Occipital lobe (tissue), 2 donors: ENCODE measurements around the gene TP73. TPM values are rescaled to one million over a fixed set of nuclear protein-coding genes. Genes with fewer than 3 reads are reported as not detected.

ENCODE experiments used
- DNase-seq: peaks from one replicate; lab custom pipeline; 2025; lab: John Stamatoyannopoulos, UW
- total RNA-seq: library from RNA; depleted of rRNA; stranded (reverse); fragments of >200 nt; gene quantifications from one replicate; pipeline ENCODE4 v1.2.3, GENCODE V29; 2014

TP73 gene
- total RNA-seq, 1 donor from 2014 or later = 0.16 TPM

DNA sequence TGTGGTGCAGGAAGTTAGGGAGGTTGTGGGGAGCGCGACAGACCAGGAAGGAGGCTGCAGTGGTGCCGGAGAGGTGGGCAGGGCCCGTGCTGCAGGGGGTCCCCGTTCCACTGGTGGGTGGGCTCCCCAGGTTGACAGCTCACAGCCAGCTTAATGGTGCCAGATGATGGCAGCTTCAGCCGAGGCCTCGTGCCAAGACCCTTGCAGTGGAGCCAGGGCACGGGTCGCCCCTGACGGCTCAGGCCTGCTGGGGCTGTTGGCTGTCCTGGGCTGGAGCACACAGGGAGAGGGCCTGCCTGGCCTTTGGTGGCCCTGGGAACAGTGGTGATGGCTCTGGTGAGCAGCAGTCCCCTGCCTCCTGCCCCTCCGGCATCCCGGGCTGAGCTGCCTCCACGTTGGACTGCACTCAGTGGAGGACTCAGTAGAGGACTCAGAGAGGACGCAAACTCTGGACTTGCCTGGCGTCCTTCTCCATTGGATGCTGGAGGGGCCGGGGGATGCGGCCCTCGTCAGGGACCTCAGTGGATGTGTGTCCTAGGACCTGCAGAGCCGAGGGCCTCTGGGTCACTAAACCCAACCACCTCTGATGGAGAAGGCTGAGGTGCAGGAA lies 53.1 kb downstream of the TP73 start:
- no peak for DNase-seq

DNA sequence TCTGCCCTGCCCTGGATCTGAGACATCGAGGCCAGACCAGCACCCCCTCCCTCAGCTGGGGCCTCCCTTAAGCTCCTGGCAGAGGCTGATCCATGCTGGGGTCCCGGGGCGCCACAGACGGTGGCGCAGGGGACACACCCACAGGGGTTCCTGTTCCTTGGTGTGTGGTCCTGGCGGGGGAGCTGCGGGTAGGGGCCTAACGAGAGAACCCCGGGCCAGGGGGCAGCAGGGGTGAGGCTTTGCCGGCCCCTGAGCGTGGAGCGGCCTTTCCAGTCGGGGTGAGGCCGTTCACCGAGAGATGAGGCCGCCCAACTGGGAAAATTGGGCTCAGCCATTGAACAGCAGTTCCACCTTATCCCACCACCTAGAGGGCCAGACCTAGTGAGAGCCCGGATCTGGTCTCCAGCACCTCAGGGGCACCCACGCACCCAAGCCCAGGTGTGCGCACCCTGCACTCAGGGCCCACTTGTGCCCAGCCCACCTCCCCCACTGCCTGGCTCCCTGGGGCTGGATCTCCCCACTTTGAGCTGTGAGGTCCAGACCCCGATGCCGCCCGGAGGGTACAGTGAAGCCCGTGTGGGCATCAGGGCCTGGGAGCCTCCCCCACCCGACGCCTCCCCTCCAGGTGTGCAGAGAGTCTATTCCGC lies 54.5 kb downstream of the TP73 start:
- DNase-seq = no peak

DNA sequence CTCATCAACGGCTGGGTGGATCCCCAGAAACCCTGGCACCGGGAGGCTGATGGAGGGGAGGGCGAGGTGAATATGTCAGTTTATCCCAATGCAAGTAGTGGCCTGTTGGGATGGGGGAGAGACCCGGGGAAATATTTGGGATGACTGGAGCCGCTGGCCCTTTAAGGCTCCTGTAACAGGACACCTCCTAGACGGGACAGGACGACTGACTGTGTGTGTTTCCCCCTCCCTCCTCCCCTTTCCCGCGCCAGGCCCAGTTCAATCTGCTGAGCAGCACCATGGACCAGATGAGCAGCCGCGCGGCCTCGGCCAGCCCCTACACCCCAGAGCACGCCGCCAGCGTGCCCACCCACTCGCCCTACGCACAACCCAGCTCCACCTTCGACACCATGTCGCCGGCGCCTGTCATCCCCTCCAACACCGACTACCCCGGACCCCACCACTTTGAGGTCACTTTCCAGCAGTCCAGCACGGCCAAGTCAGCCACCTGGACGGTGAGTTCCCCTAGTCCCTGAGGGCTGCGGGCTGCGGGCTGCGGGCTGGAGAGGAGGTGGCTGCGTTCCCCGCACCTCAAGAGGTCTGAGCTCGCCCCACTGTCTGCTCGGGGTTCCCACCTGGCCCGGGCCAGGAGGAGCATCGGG lies 55.1 kb downstream of the TP73 start:
- no peak for DNase-seq

DNA sequence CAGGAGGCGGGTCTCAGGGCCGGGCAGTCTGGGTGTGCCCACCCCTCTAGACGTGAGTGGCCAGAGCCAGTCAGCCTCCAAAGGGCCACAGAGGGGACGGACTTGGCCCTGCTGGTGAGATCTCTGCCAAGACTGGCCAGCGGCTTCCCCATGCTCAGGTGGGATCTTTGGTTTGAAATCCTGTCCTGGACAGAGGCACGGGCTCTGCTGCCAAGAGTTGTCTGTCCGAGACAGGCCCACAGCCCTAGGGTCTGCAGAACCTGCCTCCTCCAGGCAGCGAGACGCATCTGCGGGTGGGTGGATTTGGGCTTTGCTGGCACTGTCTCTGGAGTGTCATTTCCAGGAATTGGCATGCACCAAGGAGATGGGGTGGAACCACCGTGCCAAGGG lies 55.6 kb downstream of the TP73 start:
- no peak for DNase-seq

GRCh38 chr1:3708791-3709190 lies 56.5 kb downstream of the TP73 start:
- no peak for DNase-seq

DNA sequence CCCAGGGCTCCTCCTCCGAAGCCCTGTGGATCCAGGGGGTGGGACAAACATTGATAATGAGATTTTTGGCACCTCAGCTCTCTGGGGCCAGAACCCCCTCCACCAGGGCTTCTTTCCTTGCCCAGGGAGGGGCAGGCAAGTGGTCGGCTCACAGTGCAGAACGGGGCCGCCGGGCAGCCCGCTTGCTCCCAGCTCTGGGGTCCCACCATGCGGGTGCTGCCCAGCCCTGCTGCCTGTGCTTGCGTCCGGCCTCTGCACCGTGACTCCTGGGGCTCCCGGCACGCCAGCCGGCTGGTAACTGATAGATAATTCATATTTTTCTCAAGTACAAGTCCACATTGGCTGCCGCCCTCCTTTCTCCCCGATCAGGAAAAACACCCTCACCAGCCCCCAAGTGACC lies 57.9 kb downstream of the TP73 start:
- no peak for DNase-seq

DNA sequence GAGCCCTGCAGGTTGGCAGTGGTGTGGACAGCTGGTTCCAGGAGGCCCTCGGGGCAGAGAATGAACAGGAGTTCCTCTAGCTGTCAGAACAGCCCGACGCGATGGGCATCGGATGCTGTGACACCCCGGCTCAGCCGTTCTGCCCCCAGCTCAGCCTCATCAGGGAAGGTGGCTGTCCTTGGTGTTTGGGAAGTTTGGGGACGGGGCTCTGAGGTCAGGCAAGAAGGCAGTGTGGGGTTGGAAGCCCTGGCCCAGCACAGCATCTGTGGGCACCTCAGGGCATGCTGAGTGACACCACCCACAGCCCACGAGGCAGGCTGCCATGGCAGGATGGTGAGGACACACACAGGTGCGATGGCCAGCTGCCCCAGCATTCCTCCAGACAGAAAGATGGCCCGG lies 59.1 kb downstream of the TP73 start:
- no peak for DNase-seq

DNA sequence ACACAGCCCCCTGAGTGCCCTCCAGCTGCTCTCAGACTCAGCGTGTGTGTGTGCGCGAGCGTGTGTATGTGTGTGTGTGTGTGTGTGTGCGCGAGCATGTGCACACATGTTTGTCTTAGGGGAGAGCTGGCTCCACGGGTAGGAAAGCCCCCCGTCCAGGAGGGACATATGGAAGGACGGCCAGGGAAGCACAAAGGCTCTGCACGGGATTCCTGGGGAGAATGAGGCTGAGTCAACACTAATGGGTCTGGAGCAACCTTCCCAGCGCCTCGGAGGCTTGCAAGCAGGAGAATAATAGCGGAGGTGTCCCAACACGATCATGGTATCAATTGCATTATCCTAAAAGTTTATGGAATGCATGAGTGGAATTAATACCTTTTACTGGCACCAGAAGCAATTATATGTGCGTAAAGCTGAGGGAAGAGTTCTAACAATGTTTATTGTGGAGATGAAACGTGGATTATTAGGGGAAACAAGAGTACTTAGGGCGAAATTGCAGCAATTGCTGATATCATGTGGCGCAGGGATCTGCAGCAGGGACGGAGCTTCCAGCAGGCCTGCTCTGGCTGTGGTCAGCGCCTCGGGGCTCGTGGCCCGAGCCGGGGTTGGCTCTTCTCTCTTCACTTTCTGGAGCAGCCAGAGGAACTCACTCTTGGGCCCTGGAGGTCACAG lies 59.6 kb downstream of the TP73 start:
- DNase-seq = no peak

DNA sequence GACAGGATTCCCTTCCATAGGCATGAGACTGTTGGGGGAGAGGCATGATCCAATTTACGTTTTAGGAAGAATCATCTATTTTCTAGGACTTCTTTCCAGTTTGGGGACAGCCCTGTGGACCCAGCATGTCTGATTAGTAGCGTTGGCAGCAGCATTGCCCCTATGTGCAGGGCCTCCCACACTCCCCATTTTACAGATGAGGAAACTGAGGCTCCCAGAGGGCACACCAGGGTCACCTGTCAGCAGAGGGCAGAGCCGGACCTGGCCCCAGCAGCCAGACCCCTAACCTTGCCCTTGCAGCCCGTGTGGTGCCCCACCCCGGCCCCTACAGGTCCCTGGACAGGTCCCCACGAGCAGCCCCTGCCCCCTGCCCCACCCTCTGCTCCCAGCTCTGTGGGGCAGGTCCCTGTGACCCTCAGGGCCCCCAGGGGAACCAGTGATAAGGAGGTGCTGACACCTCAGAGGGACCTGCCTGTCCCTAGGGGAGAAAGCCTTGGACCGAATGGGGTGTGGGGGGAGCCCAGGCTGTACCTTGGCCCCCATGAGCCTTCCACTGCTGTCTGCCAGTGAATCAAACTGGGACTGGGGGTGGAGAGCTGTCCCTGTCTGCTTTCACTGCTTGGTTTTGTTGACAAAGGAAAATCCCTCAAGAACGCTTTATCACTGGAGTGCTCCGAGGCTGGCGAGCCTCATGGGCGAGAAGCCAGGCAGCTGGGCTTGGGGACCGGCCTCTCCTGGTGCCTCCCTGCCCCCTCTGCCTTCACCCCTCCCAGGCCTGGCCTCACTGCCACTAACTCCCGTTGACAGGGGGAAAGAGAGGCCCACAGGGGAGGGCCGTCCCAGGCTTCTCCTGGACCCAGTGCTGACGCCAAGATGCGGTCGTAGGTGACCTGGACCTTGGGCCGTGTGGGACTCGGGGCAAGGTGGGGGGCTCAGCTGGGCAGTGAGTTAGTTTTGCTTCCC lies 60.5 kb downstream of the TP73 start:
- DNase-seq = peak; percentile 49

- DNase-seq = no peak
Observed at GRCh38 chr1:3713840-3714239, 61.5 kb downstream of the TP73 start.

DNA sequence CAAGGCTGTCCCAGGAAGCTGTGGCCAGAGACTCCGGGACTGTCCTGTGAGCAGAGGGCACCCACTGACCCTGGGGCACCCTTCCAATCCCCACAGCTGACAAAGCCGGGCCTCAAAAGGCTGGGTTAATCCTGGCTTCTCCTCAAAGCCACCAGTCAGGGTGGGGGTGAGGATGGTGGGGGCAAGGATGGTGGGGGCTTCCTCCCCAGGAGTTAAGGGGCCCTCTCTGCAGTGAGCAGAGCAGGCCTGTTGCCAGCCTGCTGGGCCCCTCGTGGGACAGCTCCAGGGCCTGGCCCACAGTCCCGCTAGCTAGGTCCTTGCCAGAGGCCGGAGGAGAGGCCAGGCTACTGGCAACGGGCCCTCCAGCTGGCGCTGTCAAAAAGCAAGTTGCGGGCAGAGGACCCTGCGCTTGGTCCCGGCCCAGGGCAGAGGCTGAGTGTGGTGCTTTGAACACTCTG lies 62.0 kb downstream of the TP73 start:
- DNase-seq = peak; percentile 65

DNA sequence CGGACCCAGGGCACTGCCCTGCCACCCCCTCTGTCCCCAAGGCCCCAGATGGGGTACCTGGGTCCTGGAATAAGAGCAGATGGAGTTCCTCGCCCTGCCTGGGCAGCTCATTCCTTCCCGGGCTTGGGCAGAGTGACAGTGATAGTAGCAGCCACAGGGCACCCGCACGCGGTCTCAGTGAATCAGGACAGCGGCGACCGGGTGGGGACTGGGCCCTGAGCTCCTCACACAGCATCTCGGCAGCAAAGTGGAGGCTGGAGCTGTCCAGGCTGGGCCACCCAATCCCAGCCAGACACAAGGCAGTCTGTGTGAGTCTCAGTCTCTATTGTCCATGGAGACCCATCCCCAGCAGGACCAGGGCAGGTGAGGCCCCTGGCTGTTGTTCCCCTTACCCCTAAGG lies 62.5 kb downstream of the TP73 start:
- no peak for DNase-seq

GRCh38 chr1:3716351-3716750 lies 64.0 kb downstream of the TP73 start:
- DNase-seq = no peak

DNA sequence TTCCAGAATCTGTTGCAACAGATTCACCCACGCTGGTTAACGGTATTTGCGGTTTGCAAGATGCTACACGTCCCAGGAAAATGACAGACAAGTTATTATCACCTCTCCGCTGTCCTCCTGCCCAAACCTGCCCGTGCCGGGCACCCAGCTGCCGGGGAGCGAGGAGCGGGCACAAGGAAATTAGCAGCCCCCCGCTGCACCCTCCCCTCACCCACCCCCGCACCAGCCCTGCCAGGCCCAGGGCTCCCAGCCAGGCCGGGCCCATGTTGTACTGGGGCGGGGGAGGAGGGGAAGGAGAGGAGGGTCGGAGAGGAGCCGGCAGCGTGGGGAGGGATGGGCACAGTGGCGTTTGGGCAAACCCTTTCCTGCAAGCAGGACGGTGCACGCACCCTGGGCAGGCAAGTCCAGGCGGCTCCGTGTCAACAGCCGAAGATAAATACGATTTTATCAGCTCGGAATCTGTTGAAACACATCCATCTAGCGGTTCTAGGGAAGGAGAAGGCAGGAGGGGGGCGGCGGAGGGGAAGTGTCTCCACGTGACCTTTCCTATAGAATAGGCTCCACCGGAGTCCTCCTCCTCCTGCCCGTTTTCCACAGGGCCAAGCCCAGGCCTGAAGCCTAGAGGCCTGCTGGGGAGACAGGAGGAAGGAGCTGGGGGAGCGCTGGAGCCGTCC lies 64.9 kb downstream of the TP73 start:
- no peak for DNase-seq

DNA sequence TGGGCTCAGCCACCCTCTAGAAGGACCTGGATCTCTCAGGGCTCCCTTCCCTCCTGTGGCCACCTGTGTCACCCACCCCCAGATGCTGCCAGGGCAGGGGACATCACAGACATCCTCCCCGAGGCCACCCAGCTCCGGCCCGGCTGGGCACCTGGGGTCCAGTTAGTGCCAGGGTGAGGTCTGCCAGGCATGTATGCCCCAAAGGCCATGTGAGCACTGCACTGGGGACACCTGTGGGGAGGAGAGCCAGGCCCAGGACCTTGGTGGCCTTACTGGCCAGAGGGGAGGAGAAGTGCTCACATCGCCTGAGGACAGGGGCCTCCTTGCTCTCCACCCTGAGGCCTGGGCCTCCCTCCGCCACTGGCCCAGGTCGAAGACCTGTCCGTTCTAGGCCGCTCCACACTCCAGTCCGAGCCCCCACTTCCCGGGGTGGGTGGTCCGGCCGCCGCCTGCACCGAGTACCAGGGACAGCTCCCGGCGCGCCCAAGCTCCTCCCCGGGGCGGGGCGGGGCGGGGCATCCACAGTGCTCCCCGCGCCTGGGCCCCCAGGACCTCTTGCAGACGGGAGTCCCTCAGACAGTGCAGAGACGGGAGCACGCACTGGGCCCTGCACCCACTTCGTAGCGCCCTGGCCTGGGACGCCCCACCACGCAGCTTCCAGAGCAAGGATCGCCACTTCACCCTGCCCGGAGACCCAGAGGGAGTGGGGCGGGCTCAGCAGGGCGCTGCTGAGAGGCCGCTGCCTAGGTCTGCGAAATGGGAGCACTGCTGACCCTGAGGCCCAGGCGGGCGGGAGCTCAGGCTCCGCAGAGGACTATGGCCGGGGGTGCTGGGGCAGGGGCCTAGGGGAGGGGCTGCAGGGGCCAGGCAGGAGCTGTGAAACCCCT lies 65.6 kb downstream of the TP73 start:
- DNase-seq = no peak

DNA sequence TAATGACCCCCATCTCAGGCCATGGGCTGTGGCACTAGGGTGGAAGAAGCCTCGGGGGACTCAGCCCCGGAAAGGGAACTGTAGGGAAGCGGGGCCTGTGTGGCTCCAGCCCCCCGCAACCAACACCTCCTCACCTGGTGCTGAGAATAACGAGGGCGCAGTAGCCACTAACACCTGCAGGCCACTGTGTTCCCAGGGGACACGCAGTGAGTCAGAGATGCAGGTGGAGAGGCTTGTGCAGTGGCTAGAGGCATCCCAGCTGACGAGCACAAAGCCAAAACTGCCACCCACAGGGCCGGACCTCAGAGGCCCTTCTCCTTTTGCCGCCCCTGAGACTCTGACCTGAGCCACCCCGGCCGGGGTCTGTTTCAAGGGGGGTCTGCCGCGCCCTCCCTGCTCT lies 66.4 kb downstream of the TP73 start:
- no peak for DNase-seq

GRCh38 chr1:3721955-3722465 lies 69.7 kb downstream of the TP73 start:
- DNase-seq = no peak

DNA sequence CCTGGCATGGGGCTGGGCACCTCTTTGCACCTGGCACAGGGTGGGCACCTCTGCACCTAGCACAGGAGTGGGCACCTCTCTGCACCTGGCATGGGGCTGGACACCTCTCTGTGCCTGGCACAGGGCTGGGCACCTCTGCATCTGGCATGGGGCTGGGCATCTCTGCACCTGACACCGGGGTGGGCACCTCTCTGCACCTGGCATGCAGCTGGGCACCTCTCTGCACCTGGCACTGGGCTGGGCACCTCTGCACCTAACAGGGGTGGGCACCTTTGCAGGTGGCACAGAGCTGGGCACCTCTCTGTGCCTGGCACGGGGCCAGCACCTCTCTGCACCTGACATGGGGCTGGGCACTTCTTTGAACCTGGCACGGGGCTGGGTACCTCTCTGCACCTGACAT lies 70.5 kb downstream of the TP73 start:
- DNase-seq = no peak

GRCh38 chr1:3724416-3725030 lies 72.2 kb downstream of the TP73 start:
- peak; percentile 37 for DNase-seq
